Panc1 (cell line): Measurements from ENCODE around the gene SMARCD2. TPM values are rescaled to one million over a fixed set of nuclear protein-coding genes. Genes with fewer than 3 reads are reported as not detected.

Experiments
- ATAC-seq: fragments of 200-7000 bp; cut with Tn5 transposase; 2 replicates; pipeline ENCODE4 v1.9.1; 2020; ENCODE audit warnings: mild to moderate bottlenecking, moderate library complexity
- BruUV-seq: library from RNA; stranded (reverse); fragments of 400-500 nt; replicated peaks from 2 replicates; lab custom pipeline; 2021; lab: Mats Ljungman, UMichigan
- CTCF ChIA-PET: fragments of 300-600 bp; sonication (Branson Sonifier 250); formaldehyde crosslinking; loops from one replicate; lab custom pipeline; 2022; ENCODE audit warnings: antibody characterized with exemption; lab: Charles Lee
- POLR2A ChIA-PET: fragments of 300-600 bp; sonication (Branson Sonifier 250); formaldehyde crosslinking; loops from one replicate; lab custom pipeline; 2022; ENCODE audit warnings: antibody characterized with exemption; lab: Charles Lee
- DNase-seq: peaks from one replicate; pipeline ENCODE4 v3.0.0-alpha.2; 2010; ENCODE audit warnings: low read depth, low spot score
- H3K27ac ChIP-seq: 2 replicates; pipeline ENCODE4 v1.5.1; 2011; ENCODE audit warnings: mild to moderate bottlenecking, low read length, inconsistent platforms
- H3K27me3 ChIP-seq: fragments of 200-500 bp; sonication (Bioruptor generic); 2 replicates; pipeline ENCODE4 v1.6.0; 2014; ENCODE audit warnings: low read length, inconsistent platforms; ENCODE audit not compliant: control insufficient read depth, insufficient read depth
- H3K36me3 ChIP-seq: fragments of 200-500 bp; sonication (Bioruptor generic); 2 replicates; pipeline ENCODE4 v1.5.1; 2014; ENCODE audit warnings: inconsistent platforms, mild to moderate bottlenecking, low read length, moderate library complexity; ENCODE audit not compliant: control insufficient read depth, insufficient read depth
- H3K4me1 ChIP-seq: 2 replicates; pipeline ENCODE4 v1.5.1; 2011; ENCODE audit warnings: inconsistent platforms, mild to moderate bottlenecking, low read length, moderate library complexity; ENCODE audit not compliant: control insufficient read depth, insufficient read depth
- H3K4me3 ChIP-seq, 2 experiments: 2 replicates each; pipeline ENCODE4 v1.5.1; 2011 to 2012; ENCODE audit warnings: low read depth in 2 of 2, low read length in 2 of 2, mild to moderate bottlenecking in 2 of 2, inconsistent platforms in 1 of 2, moderate library complexity in 1 of 2
- H3K9me3 ChIP-seq: fragments of 200-500 bp; sonication (Bioruptor generic); 2 replicates; pipeline ENCODE4 v1.5.1; 2014; ENCODE audit warnings: low read depth, mild to moderate bottlenecking, inconsistent platforms, low read length, moderate library complexity; ENCODE audit not compliant: control insufficient read depth, insufficient read depth
- CTCF ChIP-seq: fragments of 450-650 bp; IDR thresholded peaks from 2 replicates; pipeline ENCODE4 v1.5.1; 2017; ENCODE audit warnings: mild to moderate bottlenecking
- POLR2AphosphoS5 ChIP-seq: IDR thresholded peaks from 2 replicates; pipeline ENCODE4 v1.6.1; 2012; ENCODE audit warnings: mild to moderate bottlenecking, low read depth, low read length, moderate library complexity
- SIN3A ChIP-seq: IDR thresholded peaks from 2 replicates; pipeline ENCODE4 v1.6.1; 2012; ENCODE audit warnings: low read depth, mild to moderate bottlenecking, low read length, moderate library complexity, borderline replicate concordance; ENCODE audit not compliant: insufficient read depth
- TCF7L2 ChIP-seq: IDR thresholded peaks from 2 replicates; pipeline ENCODE4 v1.6.1; 2011; ENCODE audit warnings: mild to moderate bottlenecking, low read depth, low read length, inconsistent platforms
- in situ Hi-C: cut with HindIII; loops from 2 replicates; pipeline ENCODE4 v1.10.0; 2016; ENCODE audit warnings: low sequenced_read_pairs, low pct_unique_long_range_greater_than_20kb
- intact Hi-C: fragments of 100-400 bp; cut with micrococcal nuclease; formaldehyde crosslinking; loops from one replicate; pipeline ENCODE4 v1.10.0; 2022; ENCODE audit not compliant: unreplicated experiment
- total RNA-seq: library from RNA; stranded (reverse); gene quantifications from one replicate; pipeline ENCODE4 v1.2.1, GENCODE V29; 2021; ENCODE audit not compliant: unreplicated experiment
- TF ChIP-seq, protein P1 (sequence below), 2 experiments: IDR thresholded peaks; 2 replicates each; pipeline ENCODE4 v1.6.1; 2011 to 2012; ENCODE audit warnings: low read depth in 2 of 2, control low read depth in 1 of 2, low read length in 1 of 2, mild to moderate bottlenecking in 1 of 2, moderate library complexity in 1 of 2; ENCODE audit not compliant: insufficient read depth in 1 of 2

The SMARCD2 gene
- total RNA-seq, 1 experiment from 2014 or later = 59.4 TPM

DNA sequence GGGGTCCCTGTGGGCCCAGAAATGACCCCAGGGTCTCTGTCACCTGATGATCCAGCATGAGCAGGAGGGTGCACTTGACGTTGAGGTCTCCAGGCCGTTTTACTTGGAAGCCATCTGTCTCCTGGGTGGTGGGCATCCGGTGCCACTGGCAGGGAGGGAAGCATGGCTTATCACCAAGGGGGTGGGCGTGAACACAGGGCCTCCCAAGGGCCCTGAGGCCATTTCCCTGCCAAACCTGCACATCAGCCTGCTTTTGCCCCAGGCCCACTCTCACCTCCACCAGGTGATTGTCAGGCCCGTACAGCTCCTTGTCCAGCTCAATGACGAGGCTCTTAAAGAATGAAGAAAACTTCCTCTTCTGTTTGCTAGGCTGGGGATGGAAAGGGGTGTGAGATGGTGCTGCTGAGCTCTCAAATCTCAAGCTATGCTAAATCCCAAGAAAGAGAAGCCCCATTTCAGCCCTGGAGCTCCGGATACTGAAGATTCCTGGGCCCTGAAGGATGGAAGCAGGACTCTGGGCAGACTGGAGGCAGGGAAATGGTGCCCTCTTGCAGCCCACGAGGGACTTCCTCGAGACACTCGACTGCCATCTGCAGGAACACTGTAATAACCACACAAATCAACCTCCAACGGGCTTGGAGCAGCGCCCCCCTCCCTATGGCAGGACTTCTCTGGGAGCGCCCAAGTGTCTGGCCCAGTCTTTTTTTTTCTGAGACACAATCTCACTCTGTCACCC, 7.9 kb downstream of the SMARCD2 start:
- intact Hi-C loops = no loop called here
- Histone ChIP-seq H3K9me3 (no peaks in the 10 kb centered on the region), H3K4me1 (peaks cover 11% of the 10 kb centered on the region), H3K36me3 (peaks cover 12% of the 10 kb centered on the region; the same call in 1 of the 2 replicates), H3K4me3 (no peak overlapping the region), H3K27ac (no peak overlapping the region), H3K27me3 (no peaks in the 10 kb centered on the region)
- no TSS peak for BruUV-seq
- ATAC-seq (peak; percentile 83), DNase-seq (no peak)
- ChIA-PET CTCF (no interaction called here), POLR2A (no interaction called here)
- in situ Hi-C loops = no loop called here
- TF ChIP-seq SIN3A = no peak
- peak; percentile 84 for TF ChIP-seq CTCF
- TF ChIP-seq, protein P1, sequence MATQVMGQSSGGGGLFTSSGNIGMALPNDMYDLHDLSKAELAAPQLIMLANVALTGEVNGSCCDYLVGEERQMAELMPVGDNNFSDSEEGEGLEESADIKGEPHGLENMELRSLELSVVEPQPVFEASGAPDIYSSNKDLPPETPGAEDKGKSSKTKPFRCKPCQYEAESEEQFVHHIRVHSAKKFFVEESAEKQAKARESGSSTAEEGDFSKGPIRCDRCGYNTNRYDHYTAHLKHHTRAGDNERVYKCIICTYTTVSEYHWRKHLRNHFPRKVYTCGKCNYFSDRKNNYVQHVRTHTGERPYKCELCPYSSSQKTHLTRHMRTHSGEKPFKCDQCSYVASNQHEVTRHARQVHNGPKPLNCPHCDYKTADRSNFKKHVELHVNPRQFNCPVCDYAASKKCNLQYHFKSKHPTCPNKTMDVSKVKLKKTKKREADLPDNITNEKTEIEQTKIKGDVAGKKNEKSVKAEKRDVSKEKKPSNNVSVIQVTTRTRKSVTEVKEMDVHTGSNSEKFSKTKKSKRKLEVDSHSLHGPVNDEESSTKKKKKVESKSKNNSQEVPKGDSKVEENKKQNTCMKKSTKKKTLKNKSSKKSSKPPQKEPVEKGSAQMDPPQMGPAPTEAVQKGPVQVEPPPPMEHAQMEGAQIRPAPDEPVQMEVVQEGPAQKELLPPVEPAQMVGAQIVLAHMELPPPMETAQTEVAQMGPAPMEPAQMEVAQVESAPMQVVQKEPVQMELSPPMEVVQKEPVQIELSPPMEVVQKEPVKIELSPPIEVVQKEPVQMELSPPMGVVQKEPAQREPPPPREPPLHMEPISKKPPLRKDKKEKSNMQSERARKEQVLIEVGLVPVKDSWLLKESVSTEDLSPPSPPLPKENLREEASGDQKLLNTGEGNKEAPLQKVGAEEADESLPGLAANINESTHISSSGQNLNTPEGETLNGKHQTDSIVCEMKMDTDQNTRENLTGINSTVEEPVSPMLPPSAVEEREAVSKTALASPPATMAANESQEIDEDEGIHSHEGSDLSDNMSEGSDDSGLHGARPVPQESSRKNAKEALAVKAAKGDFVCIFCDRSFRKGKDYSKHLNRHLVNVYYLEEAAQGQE (IDR thresholded peaks at IDR 0.05; ENCODE audit: insufficient read depth in 1 of 2, low read depth in 2 of 2, low read length in 1 of 2) = no peak
- TF ChIP-seq TCF7L2 = no peak
- no peak for TF ChIP-seq POLR2AphosphoS5

DNA sequence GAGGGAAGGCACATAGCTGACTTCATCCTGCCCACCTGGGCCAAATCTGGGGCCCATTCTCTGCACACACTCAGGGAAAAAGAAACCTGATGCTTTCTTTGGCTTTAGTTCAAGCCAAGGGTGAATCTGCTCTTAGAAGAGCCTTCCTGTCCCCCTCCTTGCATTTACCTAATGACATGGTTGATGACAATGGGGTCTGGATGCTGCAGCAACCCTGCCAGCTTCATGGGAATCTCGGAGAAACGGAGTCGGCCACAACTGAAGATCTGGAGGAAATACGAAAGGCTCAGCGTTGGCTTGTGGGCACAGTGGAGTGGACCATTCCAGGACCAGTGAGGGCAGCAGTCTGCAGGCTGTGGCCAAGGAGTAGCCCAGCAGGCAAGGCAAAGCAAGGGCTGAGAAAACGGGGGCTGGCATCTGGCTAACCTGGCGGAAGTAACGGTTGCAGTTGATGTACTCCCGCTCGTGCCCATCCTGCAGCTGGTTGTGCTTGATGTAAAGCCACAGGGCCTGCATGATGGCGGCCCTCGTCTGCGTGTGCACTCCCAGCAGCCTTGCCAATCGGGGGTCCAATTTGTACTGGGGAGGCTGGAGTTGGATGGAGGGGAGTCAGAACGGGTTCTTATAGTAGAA, 8.6 kb downstream of the SMARCD2 start:
- no TSS peak for BruUV-seq
- no peak for ATAC-seq
- H3K36me3 ChIP-seq = peaks cover 16% of the 10 kb centered on the region
- peaks cover 8% of the 10 kb centered on the region for H3K4me1 ChIP-seq
- intact Hi-C loops (no loop called here), in situ Hi-C loops (no loop called here)
- H3K27me3 ChIP-seq = no peaks in the 10 kb centered on the region
- DNase-seq = no peak
- H3K4me3 ChIP-seq = no peak overlapping the region
- H3K27ac ChIP-seq = no peak overlapping the region
- no peaks in the 10 kb centered on the region for H3K9me3 ChIP-seq
- POLR2A ChIA-PET = no interaction called here
- TF ChIP-seq SIN3A (no peak), POLR2AphosphoS5 (no peak), TCF7L2 (no peak)
- CTCF ChIA-PET = no interaction called here
